Gastrocnemius medialis (tissue), 4 donors: Measurements from ENCODE around the gene RAPH1.

Experiments used
- CTCF ChIP-seq, 5 experiments: fragments of 450-650 bp in 3 of 5; fragments of 200-600 bp in 2 of 5; sonication (generic) in 2 of 5; IDR thresholded peaks in 4 of 5; conservative IDR thresholded peaks in 1 of 5; 1 replicate in 4 of 5; 2 replicates in 1 of 5; pipeline ENCODE4 v1.5.1; 2016 to 2019; ENCODE audit warnings: antibody characterized with exemption in 5 of 5, mild to moderate bottlenecking in 3 of 5, moderate library complexity in 3 of 5
- POLR2A ChIP-seq, 2 donors: fragments of 450-650 bp; IDR thresholded peaks; one replicate each; pipeline ENCODE4 v1.6.1; 2017; ENCODE audit warnings: antibody characterized with exemption in 2 of 2, mild to moderate bottlenecking in 2 of 2, moderate library complexity in 2 of 2

GRCh38 chr2:203442463-203442862 is 92.6 kb downstream of the RAPH1 start:
- TF ChIP-seq POLR2A (IDR thresholded peaks at IDR 0.05) (no peak), CTCF (IDR thresholded peaks at IDR 0.05 in 4 of 5, conservative IDR thresholded peaks at IDR 0.05 in 1 of 5) (no peak)
